ENCODE data around the gene DNAJC7. TPM values are rescaled to one million over a fixed set of nuclear protein-coding genes. Genes with fewer than 3 reads are reported as not detected.

Gene DNAJC7
- total RNA-seq, 3 donors from 2014 or later: 69.7 to 73.7 (median 70.4) TPM

- Histone ChIP-seq H3K9me3 (no peaks in the 10 kb centered on the region), H3K36me3 (peaks cover 19% of the 10 kb centered on the region), H3K4me3 (no peak overlapping the region), H3K4me1 (no peaks in the 10 kb centered on the region), H3K27me3 (no peaks in the 10 kb centered on the region), H3K27ac (no peak overlapping the region)
- no peak for DNase-seq (ENCODE audit: low spot score in 2 of 2)
- intact Hi-C loops (cut with DNase I; ENCODE audit: low total_unique reads): no loop called here
- TF ChIP-seq CTCF (IDR thresholded peaks at IDR 0.05) (no peak), POLR2AphosphoS5 (IDR thresholded peaks at IDR 0.05) (no peak), POLR2A (IDR thresholded peaks at IDR 0.05) (no peak)
Observed at GRCh38 chr17:41986634-41987033, 30.6 kb downstream of the DNAJC7 start.

GRCh38 chr17:41985919-41986318, 31.3 kb downstream of the DNAJC7 start:
- Histone ChIP-seq H3K4me1 (no peaks in the 10 kb centered on the region), H3K36me3 (peaks cover 19% of the 10 kb centered on the region), H3K4me3 (no peak overlapping the region), H3K27ac (no peak overlapping the region), H3K27me3 (no peaks in the 10 kb centered on the region), H3K9me3 (no peaks in the 10 kb centered on the region)
- no peak for DNase-seq (ENCODE audit: low spot score in 2 of 2)
- intact Hi-C loops (cut with DNase I; ENCODE audit: low total_unique reads): no loop called here
- TF ChIP-seq POLR2AphosphoS5 (IDR thresholded peaks at IDR 0.05): no peak
- TF ChIP-seq CTCF (IDR thresholded peaks at IDR 0.05): no peak
- no peak for TF ChIP-seq POLR2A (IDR thresholded peaks at IDR 0.05)

GRCh38 chr17:41984454-41984853, 32.8 kb downstream of the DNAJC7 start:
- TF ChIP-seq POLR2A (IDR thresholded peaks at IDR 0.05) (no peak), CTCF (IDR thresholded peaks at IDR 0.05) (no peak), POLR2AphosphoS5 (IDR thresholded peaks at IDR 0.05) (no peak)
- Histone ChIP-seq H3K4me1 (no peaks in the 10 kb centered on the region), H3K36me3 (peaks cover 15% of the 10 kb centered on the region), H3K4me3 (no peak overlapping the region), H3K9me3 (no peaks in the 10 kb centered on the region), H3K27me3 (no peaks in the 10 kb centered on the region), H3K27ac (no peak overlapping the region)
- intact Hi-C loops (cut with DNase I; ENCODE audit: low total_unique reads): no loop called here
- no peak for DNase-seq (ENCODE audit: low spot score in 2 of 2)

- Histone ChIP-seq H3K4me3 (no peak overlapping the region), H3K9me3 (no peaks in the 10 kb centered on the region), H3K27me3 (no peaks in the 10 kb centered on the region), H3K27ac (no peak overlapping the region), H3K36me3 (peaks cover 4% of the 10 kb centered on the region), H3K4me1 (no peaks in the 10 kb centered on the region)
- no peak for TF ChIP-seq CTCF (IDR thresholded peaks at IDR 0.05)
- no peak for TF ChIP-seq POLR2AphosphoS5 (IDR thresholded peaks at IDR 0.05)
- no peak for TF ChIP-seq POLR2A (IDR thresholded peaks at IDR 0.05)
- DNase-seq (ENCODE audit: low spot score in 2 of 2): no peak
- intact Hi-C loops (cut with DNase I; ENCODE audit: low total_unique reads): no loop called here
Observed at GRCh38 chr17:41982026-41982760, 35.0 kb downstream of the DNAJC7 start.

GRCh38 chr17:41977991-41978390, 39.2 kb downstream of the DNAJC7 start:
- H3K36me3 ChIP-seq: no peaks in the 10 kb centered on the region
- DNase-seq (ENCODE audit: low spot score in 2 of 2): peak; percentile 46 to 69

More at GRCh38 chr17:41977991-41978390, 39.2 kb downstream of the DNAJC7 start:
- TF ChIP-seq POLR2AphosphoS5 (IDR thresholded peaks at IDR 0.05) (no peak), POLR2A (IDR thresholded peaks at IDR 0.05) (no peak), CTCF (IDR thresholded peaks at IDR 0.05) (no peak)
- Histone ChIP-seq H3K4me1 (peaks cover 5 to 6% of the 10 kb centered on the region in 2 donors), H3K4me3 (no peak overlapping the region), H3K27me3 (no peaks in the 10 kb centered on the region), H3K9me3 (no peaks in the 10 kb centered on the region), H3K27ac (peak overlapping the region in 1 of 2 donors; percentile 43)
- intact Hi-C loops (cut with DNase I; ENCODE audit: low total_unique reads): no loop called here
